ENCODE results near the gene CHGA.

CHGA gene

DNA sequence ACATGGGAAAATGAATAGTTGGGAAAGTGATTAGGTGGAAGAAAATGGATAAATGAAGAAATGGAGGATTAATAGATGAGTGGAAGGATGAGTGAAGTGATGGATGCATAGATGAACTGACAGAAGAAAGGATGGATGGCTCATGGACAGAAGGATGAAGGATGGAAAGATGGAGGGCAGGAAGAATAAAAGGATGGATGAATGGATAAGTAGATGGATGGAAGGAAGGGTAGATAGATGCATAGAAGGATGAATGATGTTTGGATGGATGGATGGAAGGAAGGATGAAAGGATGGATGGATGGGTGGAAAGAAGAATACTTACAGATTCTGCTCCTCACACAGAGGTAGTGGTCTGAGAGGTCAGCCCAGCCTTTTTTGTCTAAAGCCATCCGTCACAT, 35.8 kb upstream of the CHGA start:
- H3K9me3 ChIP-seq (ENCODE audit: insufficient read depth, low read depth, low read length), result no peaks in the 10 kb centered on the region
- H3K4me2 ChIP-seq (ENCODE audit: low read depth, low read length, poor library complexity, severe bottlenecking), result no peak overlapping the region
- H3K4me1 ChIP-seq (ENCODE audit: insufficient read depth, low read length, poor library complexity, severe bottlenecking), result no peaks in the 10 kb centered on the region
- H3K27me3 ChIP-seq (ENCODE audit: insufficient read depth, low read length, poor library complexity, severe bottlenecking), result no peaks in the 10 kb centered on the region
- H3K9me2 ChIP-seq (replicated peaks; ENCODE audit: low read depth, low read length), result no peaks in the 10 kb centered on the region
- H3K79me2 ChIP-seq (ENCODE audit: insufficient read depth, low read length), result no peaks in the 10 kb centered on the region
- no peak overlapping the region for H2AFZ ChIP-seq (ENCODE audit: low read length)
- H3F3A ChIP-seq (ENCODE audit: low read depth), result no peaks in the 10 kb centered on the region
- H3K36me3 ChIP-seq (ENCODE audit: insufficient read depth, low read length), result no peaks in the 10 kb centered on the region
- H3K4me3 ChIP-seq (ENCODE audit: low read length, poor library complexity, severe bottlenecking), result no peak overlapping the region
- no peaks in the 10 kb centered on the region for H4K20me1 ChIP-seq (ENCODE audit: insufficient read depth, low read length, poor library complexity, severe bottlenecking)
- TF ChIP-seq EZH2phosphoT487 (IDR thresholded peaks at IDR 0.05; ENCODE audit: borderline replicate concordance) (no peak), CTCF (conservative IDR thresholded peaks at IDR 0.05; ENCODE audit: low read length) (no peak)
- H3K9ac ChIP-seq (ENCODE audit: low read depth, low read length, poor library complexity, severe bottlenecking), result no peak overlapping the region

DNA sequence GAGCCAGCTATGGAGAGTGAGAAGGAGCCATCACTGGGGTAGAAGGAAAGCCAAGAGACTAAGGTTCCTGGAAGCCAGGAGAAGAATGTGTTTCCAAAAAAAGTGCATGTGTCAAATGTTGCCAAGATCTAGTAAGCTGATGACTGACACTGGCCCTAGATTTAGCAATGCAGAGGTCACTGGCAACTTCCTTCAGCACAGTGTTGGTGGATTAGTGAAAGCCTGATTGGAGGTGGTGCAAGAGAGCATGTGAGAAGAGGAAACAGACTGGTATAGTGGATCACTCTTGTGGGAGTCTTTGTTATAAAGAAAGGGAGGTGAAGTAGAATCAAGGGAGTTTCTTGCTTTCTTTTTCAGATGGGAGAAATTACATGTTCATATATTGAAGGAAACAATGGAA, 34.1 kb upstream of the CHGA start:
- Histone ChIP-seq H3K4me1 (ENCODE audit: insufficient read depth, low read length, poor library complexity, severe bottlenecking) (no peaks in the 10 kb centered on the region), H3K36me3 (ENCODE audit: insufficient read depth, low read length) (no peaks in the 10 kb centered on the region), H4K20me1 (ENCODE audit: insufficient read depth, low read length, poor library complexity, severe bottlenecking) (no peaks in the 10 kb centered on the region), H3K4me3 (ENCODE audit: low read length, poor library complexity, severe bottlenecking) (no peak overlapping the region), H3F3A (ENCODE audit: low read depth) (no peaks in the 10 kb centered on the region), H3K9me2 (replicated peaks; ENCODE audit: low read depth, low read length) (no peaks in the 10 kb centered on the region), H3K27me3 (ENCODE audit: insufficient read depth, low read length, poor library complexity, severe bottlenecking) (no peaks in the 10 kb centered on the region), H3K79me2 (ENCODE audit: insufficient read depth, low read length) (no peaks in the 10 kb centered on the region), H3K9me3 (ENCODE audit: insufficient read depth, low read depth, low read length) (no peaks in the 10 kb centered on the region), H3K9ac (ENCODE audit: low read depth, low read length, poor library complexity, severe bottlenecking) (no peak overlapping the region), H2AFZ (ENCODE audit: low read length) (no peak overlapping the region), H3K4me2 (ENCODE audit: low read depth, low read length, poor library complexity, severe bottlenecking) (no peak overlapping the region)
- TF ChIP-seq EZH2phosphoT487 (IDR thresholded peaks at IDR 0.05; ENCODE audit: borderline replicate concordance) (no peak), CTCF (conservative IDR thresholded peaks at IDR 0.05; ENCODE audit: low read length) (no peak)

DNA sequence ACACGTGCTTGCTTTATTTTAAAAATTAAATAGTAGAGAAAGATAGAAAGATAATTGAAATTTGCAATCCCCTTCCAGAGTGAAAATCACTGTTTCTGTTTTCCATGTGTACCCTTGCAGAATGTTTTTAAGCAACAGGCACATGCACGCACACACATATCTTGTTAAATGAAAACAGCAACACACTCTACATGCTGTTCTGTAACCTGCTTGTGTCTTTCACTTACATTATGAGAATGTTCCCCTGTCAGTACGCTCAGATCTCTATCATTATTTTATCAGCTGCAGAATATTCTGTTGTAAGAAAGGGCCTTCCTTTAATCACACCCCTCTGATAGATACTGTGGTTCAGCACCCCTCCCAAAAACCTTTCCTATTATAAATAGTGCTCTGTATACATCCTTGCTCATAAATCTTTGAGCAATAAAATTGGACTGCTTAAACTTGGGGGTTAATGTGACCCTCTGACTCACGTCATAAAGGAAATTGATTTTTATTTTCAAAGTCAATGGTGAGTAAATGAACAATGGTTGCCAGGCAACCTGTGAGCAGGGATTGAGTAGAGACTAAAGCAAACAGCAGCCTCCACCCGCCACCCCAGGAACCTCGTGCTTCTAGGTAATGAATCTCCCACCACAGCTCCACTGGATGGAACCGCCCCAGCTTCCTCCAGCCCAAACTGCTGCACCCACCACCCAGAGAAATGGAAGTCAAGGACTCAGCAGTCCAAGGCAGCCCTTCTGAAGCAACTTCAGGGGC, 31.9 kb upstream of the CHGA start:
- TF ChIP-seq CTCF (conservative IDR thresholded peaks at IDR 0.05; ENCODE audit: low read length) (no peak), EZH2phosphoT487 (IDR thresholded peaks at IDR 0.05; ENCODE audit: borderline replicate concordance) (no peak)
- Histone ChIP-seq H3K9me3 (ENCODE audit: insufficient read depth, low read depth, low read length) (no peaks in the 10 kb centered on the region), H4K20me1 (ENCODE audit: insufficient read depth, low read length, poor library complexity, severe bottlenecking) (no peaks in the 10 kb centered on the region), H3K27me3 (ENCODE audit: insufficient read depth, low read length, poor library complexity, severe bottlenecking) (no peaks in the 10 kb centered on the region), H3K4me3 (ENCODE audit: low read length, poor library complexity, severe bottlenecking) (no peak overlapping the region), H3K4me2 (ENCODE audit: low read depth, low read length, poor library complexity, severe bottlenecking) (no peak overlapping the region), H3K9me2 (replicated peaks; ENCODE audit: low read depth, low read length) (no peaks in the 10 kb centered on the region), H3F3A (ENCODE audit: low read depth) (no peaks in the 10 kb centered on the region), H3K36me3 (ENCODE audit: insufficient read depth, low read length) (no peaks in the 10 kb centered on the region), H3K9ac (ENCODE audit: low read depth, low read length, poor library complexity, severe bottlenecking) (no peak overlapping the region), H3K79me2 (ENCODE audit: insufficient read depth, low read length) (no peaks in the 10 kb centered on the region), H2AFZ (ENCODE audit: low read length) (no peak overlapping the region), H3K4me1 (ENCODE audit: insufficient read depth, low read length, poor library complexity, severe bottlenecking) (no peaks in the 10 kb centered on the region)
